ENCODE data around the gene IGFBPL1.
"Not testable (repeated sequence)": the region's sequence is repeated elsewhere in the genome, so short reads cannot be mapped to it uniquely, and the experiment has no call there.

IGFBPL1 gene, protein sequence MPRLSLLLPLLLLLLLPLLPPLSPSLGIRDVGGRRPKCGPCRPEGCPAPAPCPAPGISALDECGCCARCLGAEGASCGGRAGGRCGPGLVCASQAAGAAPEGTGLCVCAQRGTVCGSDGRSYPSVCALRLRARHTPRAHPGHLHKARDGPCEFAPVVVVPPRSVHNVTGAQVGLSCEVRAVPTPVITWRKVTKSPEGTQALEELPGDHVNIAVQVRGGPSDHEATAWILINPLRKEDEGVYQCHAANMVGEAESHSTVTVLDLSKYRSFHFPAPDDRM

DNA sequence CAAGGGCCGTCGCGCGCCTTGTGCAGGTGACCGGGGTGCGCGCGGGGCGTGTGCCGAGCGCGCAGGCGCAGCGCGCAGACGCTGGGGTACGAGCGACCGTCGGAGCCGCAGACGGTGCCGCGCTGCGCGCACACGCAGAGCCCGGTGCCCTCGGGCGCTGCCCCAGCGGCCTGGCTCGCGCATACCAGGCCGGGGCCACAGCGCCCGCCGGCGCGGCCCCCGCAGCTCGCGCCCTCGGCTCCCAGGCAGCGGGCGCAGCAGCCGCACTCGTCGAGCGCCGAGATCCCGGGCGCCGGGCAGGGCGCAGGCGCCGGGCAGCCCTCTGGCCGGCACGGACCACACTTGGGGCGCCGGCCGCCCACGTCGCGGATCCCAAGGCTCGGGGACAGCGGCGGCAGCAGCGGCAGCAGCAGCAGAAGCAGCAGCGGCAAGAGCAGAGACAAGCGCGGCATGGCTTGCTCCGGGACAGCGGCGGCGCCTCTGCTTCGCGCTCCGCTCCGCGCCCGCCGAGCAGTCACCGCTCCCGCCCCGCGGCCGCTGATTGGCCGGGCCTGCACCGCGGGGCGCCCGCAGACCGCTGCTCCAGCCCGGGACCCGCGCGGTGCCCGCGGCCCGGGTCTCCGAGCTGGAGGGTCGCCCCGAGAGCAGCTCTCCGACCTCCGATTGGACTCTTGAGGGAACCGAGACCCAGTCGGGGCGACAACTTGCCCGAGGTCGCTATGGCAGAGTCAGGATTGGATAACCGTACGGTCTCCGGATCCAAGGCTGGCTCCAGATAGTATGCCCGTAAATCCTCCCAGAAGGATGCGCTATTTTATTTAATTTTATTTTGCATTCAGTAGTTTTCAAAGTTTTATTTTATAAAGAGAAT is at the start of gene IGFBPL1:
Gene IGFBPL1 (minus strand): TSS at position 482 of the 871 bp plus-strand sequence. CDS start 30 bp downstream, at position 452.
- peak; percentile 33 for DNase-seq

DNA sequence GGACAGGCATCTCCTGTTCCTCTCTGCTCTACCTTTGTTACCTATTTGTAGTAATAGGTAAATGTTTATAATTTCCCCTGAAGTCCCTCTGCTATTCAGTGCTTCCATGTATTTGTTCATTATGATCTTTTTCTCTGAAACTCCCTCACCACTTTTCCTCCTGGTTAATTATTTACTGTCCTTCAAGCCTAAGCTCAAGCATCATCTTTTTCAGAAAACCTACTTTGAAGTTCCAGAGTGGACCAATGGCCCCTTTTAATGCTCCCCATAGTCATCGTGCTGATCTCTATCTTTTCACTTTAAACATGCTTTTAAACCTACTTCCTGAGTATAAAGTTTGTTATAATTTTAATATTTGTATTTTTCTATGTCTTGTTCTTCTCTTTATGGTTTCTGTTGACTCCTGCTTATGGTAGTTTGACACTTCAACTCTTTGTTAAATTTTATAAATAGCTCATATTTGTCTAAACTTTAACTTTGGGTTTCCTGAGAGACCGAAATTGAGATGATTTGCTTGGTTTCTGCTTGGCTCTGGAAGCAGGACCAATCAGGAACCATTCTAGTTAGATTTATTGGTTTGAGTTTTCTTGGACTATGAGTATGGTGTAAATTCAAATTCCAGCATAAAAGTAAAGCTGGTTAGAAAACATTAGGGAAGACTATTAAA is 48.5 kb upstream of the IGFBPL1 start:
- DNase-seq: not testable (repeated sequence)

DNA sequence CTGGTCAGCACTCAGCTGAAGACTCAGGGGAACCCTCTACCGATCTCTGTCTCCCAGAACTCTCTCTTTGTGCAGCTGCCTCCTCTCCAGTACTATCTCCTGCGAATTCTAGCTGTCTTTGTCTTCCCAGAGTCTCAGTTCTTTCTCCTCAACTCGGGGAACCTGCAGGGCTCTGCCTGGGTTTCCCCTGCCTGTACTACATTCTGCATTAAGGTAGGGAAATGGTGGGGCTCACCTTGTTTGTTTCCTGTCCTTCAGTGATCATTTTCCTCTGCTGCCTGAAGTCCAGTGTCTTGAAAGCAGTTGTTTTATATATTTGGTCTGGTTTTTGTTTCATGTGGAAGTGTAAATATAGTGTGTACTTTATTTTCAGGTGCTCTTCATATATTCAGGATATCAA is 43.1 kb upstream of the IGFBPL1 start:
- DNase-seq: no peak

DNA sequence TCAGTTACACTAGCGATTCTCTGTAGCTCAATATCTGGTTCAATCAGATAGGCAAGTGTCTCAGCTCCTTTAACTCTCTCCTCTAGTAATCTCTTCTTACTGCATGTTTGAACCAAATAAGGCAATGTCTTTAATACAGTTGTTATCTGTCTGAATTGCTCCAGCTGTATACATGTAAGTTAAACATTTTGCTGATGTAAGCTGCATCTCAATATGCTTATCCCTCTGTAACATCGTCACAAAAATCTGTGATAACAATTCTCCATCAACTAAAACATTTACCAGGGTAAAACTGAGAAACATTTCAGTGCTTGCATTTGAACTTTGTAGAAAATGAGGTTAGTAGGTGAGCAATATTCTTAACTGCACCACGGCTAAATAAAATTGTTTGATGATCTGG is 29.6 kb upstream of the IGFBPL1 start:
- DNase-seq: no peak

DNA sequence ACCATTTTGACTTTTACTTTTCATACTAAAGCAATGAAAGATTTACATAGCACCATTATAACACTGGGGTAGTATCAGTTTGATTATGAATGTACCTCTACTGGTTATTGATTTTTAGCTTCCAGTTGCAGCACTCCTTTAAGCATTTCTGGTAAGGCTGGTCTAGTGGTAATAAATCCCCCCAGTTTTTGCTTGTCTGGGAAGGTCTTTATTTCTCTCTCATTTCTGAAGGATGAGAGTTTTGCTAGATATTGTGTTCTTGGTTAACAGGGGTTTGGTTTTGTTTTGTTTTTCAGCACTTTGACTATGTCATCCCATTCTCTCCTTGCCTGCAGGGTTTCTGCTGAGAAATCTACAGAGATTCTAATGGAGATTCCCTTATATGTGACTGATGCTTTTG is 26.9 kb upstream of the IGFBPL1 start:
- DNase-seq: no peak

DNA sequence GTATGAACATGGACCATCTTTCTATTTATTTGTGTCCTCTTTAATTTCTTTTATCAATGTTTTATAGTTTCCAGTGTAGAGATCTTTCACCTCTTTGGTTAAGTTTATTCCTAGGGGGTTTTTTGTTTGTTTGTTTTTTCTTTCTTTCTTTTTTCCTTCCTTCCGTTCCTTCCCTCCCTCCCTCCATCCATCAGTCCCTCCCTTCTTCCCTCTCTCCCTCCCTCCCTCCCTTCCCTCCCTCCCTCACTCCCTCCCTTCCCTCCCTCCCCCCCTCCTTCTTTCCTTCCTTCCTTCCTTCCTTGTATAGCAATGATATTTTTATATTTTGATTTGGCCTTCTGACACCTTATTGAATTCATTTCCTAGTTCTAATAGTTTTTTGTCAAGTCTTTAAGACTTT is 23.4 kb upstream of the IGFBPL1 start:
- no peak for DNase-seq

DNA sequence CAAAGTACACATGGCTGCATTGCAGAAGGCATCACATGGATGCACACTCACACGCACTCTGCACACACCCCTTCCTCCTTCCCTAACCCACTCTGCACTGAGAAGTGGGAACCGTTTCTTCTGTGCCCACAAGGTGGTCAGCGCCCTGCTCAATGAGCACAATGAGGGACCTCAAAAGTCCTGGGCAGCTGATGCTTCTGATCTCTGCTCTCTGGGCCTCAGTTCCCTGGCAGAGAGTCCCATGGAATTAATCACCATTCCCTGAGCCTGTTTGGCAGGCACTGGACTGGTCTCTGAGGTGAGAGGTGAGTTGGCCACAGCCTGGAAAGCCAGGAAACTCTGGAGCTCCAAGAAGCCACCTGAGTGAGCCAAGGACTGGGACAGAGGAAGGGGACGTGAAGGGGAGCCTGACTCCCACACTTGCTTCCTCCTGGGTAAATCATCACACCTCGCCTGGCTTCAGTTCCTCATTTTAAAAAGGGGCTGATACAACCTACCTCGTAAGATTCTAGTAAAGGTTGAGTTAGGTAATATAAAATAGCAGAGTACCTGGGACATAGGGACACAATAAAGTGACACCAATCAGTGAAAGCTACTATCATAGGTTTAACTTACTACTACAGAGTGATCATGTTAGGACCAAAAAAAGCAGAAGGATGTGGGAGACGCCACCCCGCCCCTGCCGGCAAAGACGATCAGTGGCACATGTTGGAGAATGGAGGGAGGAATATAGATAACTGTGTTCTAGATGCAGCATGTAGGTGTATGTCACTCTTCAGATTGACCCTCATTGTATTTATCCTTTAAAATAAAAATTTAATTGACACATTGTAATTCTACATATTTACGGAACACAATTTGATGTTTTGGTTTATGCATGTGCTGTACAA is 21.1 kb upstream of the IGFBPL1 start:
- no peak for DNase-seq

DNA sequence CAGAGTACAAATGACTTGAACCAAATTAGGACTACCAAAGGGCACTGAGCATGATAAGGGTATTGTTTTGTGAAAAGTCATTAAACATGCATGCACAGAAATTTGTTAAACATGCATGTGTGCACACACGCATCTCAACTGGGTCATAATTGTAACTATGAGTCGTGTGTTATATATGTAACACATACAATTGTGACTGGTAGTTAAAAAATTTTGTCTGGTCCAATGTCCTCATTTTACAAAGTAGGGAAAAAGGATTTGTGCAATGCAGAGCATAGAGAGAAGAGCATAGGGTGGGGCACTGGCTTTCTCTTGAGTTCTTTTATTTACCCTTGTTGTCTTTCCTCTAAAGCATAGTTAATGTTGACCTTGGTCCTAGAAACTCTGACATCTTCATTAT is 19.3 kb upstream of the IGFBPL1 start:
- no peak for DNase-seq

DNA sequence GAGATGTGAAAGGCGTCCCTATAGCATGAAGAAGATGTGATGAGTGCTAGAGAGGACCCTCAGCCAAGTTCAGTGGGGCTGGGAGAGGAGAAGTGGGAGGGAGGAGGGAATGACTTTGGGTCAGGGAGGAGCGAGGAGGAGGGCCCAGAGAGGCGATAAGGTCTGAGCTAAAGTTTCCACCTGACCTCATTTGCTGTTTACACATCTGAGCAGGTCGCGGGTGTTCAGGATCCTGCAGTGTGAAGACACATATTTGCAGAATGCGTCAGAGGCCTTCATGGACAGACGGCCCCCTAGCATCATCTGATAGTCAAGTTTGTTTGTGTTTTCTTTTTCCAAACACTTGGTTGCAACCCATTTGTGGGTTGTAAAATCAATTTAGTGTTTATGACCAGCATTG is 18.9 kb upstream of the IGFBPL1 start:
- no peak for DNase-seq

DNA sequence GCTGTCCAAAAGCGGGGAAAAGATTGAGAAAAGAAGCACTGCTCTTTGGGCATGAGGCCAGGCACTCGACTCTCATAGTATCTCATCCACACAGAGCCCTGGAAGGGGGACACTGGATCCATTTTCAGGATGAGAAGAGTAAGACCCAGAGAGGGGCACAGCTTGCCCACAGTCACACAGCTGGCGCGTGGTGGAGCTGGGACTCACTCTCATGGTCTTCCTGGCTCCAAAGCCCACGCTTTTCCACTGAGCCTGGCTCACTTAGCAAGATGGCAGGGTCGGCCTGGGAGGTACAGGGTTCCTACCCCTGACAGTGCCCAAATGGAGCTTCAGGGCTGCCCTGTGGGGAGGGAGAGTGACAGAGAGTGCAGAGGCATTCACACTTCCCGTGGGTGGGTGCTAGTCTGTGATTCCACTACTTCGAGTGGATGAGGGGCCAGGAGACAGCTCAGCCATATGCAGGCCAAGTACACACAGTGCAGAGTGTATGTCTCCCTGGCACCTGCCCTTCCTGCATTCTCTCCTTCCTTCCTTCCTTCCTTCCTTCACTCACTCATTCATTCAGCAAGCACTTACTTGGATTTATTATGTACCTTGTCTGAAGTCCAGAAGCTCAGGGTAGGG is 18.3 kb upstream of the IGFBPL1 start:
- no peak for DNase-seq

DNA sequence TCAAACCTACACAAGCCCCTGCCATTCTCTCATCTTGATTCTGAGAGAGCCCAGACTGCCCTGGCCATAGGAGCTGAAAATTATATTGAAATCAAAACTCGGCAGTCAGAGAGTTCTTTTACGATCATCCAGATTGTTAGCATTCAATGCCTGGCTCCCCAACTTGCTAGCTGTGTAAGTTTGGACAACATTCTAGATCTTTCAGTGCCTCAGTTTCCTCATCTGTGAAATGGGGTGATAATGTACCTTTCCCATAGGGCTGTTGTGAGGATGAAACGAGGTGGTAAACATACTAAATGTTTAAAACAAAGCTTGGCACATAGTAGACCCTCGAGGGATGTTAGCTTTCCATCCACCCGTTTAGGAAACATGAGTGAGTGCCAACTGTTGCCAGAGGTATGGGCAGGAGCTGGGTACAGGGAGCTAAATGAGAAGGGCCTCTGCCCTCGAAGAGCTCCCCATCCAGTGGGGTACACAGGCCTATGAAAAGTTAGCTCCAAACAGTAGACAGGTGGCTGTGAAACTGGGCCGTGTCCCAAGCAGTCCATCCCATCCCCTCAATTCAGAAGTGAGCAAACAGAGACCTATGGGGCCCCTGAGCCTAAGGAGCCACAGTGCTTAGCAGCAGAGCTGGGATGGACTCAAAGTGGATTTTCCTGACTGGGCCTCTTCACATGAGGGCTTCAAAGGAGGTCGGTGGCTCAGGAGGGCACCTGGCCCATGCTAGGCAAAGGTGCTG is 17.3 kb upstream of the IGFBPL1 start:
- DNase-seq: no peak

DNA sequence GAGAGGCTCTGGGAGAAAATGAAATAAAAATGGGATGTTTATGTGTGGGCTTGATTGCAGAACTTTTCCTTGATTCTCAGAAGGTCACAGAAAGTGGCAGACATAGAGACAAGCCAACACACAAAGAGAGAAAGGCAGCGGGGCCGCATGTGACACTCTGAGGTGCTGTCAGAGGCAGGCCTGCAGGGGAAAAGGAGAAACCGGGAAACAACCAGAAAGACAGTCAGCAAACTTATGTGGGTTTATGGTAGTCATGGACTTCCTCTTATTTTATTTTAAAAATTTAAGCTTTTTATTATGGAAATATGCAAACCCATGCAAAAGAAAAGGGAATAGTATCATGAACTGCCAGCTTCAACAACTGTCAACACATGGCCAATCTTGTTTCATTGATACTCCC is 16.3 kb upstream of the IGFBPL1 start:
- DNase-seq: no peak

DNA sequence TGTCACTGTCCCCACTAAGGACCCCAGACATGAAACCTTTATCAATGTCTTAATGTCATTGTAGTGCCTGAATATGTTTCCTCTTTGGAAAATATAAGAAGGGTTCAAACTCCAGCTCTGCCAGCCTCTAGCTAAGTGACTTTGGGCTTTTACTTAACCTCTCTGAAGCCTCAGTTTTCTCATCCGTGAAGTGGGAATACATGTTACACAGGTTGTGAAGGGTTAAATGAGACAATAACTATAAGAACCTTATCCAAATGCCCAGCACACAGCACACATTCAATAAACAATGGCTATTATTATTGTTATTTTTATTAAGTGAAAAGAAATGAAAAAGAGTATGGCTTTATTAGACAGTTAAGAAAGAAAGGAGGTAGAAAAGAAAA is 15.7 kb upstream of the IGFBPL1 start:
- DNase-seq: no peak

DNA sequence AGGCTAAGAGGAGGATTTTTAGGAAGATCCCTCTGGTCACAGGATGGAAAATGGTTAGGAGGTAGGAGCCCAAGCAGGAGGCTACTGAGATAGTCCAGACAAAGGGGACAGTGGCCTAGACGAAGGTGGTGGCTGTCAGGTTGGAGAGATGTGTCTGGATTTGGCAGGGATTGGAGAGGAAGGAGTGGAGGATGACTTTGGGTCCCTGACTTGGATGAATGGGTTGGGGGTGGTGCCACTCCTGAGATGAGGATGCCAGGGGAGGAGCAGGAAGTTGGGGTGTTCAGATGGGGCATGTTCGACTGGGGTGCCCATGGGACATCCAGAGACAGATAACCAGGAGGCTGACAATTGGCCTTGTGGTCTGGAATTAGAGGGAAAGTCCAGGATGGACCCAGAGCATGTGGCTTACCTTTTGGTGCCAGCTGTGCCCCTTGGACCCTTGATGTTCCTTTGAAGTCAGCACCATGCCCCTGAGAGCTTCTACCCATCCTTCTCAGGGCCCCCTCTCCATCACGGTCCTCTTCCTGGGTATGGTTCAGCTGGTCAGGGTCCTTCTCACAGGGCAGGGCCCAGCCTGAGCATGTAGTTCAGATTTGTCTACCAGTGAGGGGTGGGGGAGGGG is 15.1 kb upstream of the IGFBPL1 start:
- DNase-seq: no peak

DNA sequence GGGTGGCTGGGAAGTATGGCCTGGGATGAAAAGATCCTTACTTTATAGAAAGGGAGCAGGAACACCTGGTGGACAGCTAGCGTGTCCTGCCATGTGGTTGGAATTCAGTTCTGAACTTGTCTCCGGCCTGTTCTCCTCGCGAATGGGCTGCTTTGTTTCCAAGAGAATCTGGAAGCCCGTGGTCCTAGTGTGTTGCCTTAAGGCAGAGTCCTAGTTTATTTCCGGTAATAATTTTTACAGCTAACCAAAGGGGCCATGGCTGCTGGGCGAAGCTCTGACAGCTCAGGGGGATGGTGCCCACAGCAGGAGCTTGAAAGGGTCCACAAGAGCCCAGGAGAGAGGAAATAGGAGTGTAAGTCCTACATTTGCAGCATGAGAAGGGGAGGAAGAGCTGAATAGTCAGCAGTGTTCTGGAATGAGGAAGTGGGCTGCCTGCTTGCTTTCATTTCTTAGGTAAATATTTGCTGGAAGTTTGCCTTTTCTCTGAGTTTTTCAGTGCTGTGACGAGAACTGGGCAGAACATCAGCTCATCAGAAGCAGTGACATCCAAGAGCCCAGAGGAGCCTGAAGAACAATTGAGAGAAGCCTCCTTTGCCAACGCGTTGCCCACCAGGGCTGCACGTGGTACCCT is 13.1 kb upstream of the IGFBPL1 start:
- no peak for DNase-seq

DNA sequence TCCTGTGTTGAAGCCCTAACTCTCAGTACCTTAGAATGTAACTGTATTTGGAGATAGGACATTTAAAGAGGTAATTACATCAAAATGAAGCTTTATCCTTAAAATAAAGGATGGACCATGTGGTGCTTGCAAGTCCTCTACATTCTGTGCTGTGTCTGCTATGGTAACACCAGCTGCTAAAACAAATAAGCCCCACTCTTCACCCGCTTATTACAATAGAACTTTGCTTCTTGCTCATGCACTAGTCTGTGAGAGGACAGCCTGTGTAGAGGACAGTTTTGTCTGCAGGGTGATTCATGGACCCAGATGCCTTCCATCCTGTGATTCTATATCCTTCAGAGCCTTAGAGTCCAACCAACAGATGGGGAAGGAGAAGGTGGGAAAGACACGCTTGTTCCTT is 12.5 kb upstream of the IGFBPL1 start:
- no peak for DNase-seq

DNA sequence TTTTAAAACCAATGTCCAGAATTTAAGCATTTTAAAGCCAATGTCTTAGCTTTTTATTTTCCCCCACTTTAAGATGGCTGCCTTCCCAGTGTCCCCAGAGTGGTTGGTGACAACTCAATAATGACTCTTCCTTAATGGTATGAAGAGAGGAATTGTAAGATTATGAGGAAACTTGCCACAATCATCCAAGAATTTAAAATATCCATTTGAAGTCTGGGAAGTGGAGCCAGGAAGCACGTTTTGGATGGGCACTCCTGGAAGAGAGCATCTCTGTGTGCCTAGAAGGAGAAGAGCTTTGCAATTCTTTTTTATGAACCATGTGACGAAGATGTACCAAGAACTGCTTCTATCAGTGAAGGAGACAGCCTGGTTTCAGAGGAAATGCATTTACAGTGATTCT is 11.3 kb upstream of the IGFBPL1 start:
- DNase-seq: no peak

DNA sequence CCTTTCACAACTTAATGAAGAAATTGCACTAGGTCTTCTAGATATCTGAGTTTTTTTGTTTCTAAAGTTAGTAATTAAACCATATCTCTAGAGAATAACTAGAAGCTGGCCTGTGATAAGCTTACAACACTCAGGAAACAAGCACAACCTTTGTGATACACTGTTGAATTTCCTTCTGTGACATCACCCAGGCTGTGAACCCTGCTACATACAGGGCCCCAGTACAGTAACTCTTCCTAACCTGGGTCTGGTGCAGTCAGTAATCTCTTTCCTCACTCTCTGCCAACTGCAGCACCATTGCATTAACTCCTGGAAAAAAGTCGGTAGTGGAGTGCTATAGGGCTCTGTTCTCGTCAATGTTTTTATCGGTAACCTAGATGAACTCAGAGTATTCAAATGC is 10.6 kb upstream of the IGFBPL1 start:
- DNase-seq: no peak

DNA sequence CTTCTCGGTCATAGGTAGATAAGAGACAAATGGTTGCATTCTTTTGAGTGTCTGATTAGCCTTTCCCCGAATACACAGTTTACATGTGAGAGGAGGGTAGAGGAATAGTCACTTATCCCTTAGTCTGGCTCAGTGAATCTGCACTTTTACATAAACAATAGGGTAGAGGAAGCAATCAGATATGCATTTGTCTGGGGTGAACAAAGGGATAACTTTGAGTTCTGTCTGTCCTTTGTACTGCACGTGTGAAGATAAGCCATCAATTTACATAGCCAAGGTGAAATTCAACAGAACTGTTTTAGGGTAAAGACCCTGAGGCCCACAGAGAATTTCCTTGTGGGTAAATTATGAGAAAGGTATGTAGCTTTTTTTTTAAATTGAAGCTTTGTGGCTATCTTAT is 10.1 kb upstream of the IGFBPL1 start:
- no peak for DNase-seq

DNA sequence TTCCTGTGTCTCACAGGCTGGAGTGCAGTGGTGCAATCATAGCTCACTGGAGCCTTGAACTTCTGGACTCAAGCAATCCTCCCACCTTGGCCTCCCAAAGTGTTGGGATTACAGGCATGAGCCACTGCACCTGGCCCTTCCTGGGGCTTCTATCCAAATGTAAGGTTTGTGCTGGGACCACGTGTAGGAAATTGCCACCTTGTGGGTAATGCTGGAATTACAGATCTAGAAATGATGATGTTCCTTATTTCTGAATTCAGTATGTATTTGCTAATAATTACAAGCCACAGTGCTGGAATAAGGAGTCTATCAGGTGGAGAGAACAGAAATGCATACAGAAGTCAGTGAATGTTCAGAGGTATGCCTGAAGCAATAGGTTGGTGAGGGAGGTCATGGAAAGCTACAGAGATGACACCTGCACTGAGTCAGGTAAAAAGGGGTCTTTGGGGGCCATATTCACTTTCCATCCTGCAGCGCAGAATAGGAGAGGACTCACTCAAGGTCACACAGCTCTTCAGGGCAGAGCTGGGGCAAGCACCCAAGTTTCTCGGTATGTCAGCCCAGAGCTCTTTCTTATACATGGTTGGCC is 8.8 kb upstream of the IGFBPL1 start:
- DNase-seq: no peak

Measured in femur (tissue), 1 donor.